Mesendoderm (in vitro differentiated cells): ENCODE results near the gene QPRT.
A peak's percentile ranks its signal among the peaks of the same experiment; 100 is the strongest.
"Not testable (repeated sequence)": the region's sequence is repeated elsewhere in the genome, so short reads cannot be mapped to it uniquely, and the experiment has no call there.

Experiments used
- DNase-seq: peaks from one replicate; pipeline ENCODE4 v3.0.0; 2013
- H2AK5ac ChIP-seq: 2 replicates; pipeline ENCODE4 v1.6.1; 2013; ENCODE audit warnings: low read length, inconsistent platforms
- H2BK120ac ChIP-seq: 2 replicates; pipeline ENCODE4 v1.6.1; 2013; ENCODE audit warnings: low read depth, mild to moderate bottlenecking, low read length, moderate library complexity, mixed read lengths
- H2BK15ac ChIP-seq: replicated peaks from 2 replicates; pipeline ENCODE4 v1.6.1; 2013; ENCODE audit warnings: low read depth, mild to moderate bottlenecking, moderate library complexity
- H2BK5ac ChIP-seq: 2 replicates; pipeline ENCODE4 v1.6.1; 2013; ENCODE audit warnings: low read length, inconsistent platforms
- H3K18ac ChIP-seq: 2 replicates; pipeline ENCODE4 v1.6.1; 2013; ENCODE audit warnings: mild to moderate bottlenecking, low read length, mixed read lengths
- H3K23ac ChIP-seq: one replicate; pipeline ENCODE4 v1.6.1; 2013; ENCODE audit warnings: low read length
- H3K27ac ChIP-seq: 2 replicates; pipeline ENCODE4 v1.5.1; 2013; ENCODE audit warnings: low read depth, mild to moderate bottlenecking, inconsistent platforms, low read length, moderate library complexity
- H3K27me3 ChIP-seq: 2 replicates; pipeline ENCODE4 v1.6.1; 2013; ENCODE audit warnings: low read length, control low read depth, mild to moderate bottlenecking, inconsistent platforms; ENCODE audit not compliant: insufficient read depth, poor library complexity
- H3K36me3 ChIP-seq: 2 replicates; pipeline ENCODE4 v1.6.1; 2013; ENCODE audit warnings: low read length, inconsistent platforms; ENCODE audit not compliant: control insufficient read depth, insufficient read depth
- H3K4ac ChIP-seq: one replicate; pipeline ENCODE4 v1.6.1; 2013; ENCODE audit warnings: low read depth, mild to moderate bottlenecking, low read length, moderate library complexity
- H3K4me1 ChIP-seq: 2 replicates; pipeline ENCODE4 v1.6.1; 2013; ENCODE audit warnings: low read depth, low read length, inconsistent platforms; ENCODE audit not compliant: control insufficient read depth
- H3K4me2 ChIP-seq: 2 replicates; pipeline ENCODE4 v1.6.1; 2013; ENCODE audit warnings: low read length
- H3K4me3 ChIP-seq: 2 replicates; pipeline ENCODE4 v1.5.1; 2013; ENCODE audit warnings: mild to moderate bottlenecking, low read length
- H3K56ac ChIP-seq: one replicate; pipeline ENCODE4 v1.6.1; 2013; ENCODE audit warnings: low read length
- H3K79me1 ChIP-seq: 2 replicates; pipeline ENCODE4 v1.6.1; 2013; ENCODE audit warnings: low read length, inconsistent platforms
- H3K79me2 ChIP-seq: 2 replicates; pipeline ENCODE4 v1.6.1; 2013; ENCODE audit warnings: mild to moderate bottlenecking, low read length; ENCODE audit not compliant: control insufficient read depth, insufficient read depth
- H3K9ac ChIP-seq: 2 replicates; pipeline ENCODE4 v1.6.1; 2013; ENCODE audit warnings: low read length, inconsistent platforms
- H4K5ac ChIP-seq: one replicate; pipeline ENCODE4 v1.6.1; 2013; ENCODE audit warnings: low read length
- H4K8ac ChIP-seq: one replicate; pipeline ENCODE4 v1.6.1; 2013; ENCODE audit warnings: low read depth, mild to moderate bottlenecking, control low read depth, low read length, moderate library complexity
- WGBS: extraction: QIAGEN DNeasy Blood & Tissue Kit; methylation state at CpG from one replicate; pipeline ENCODE4 v1.1.7; 2013; ENCODE audit warnings: low lambda C conversion rate, missing lambda C conversion rate; ENCODE audit not compliant: insufficient coverage; ENCODE audit errors: extremely low coverage; 5-methylcytosine and 5-hydroxymethylcytosine counted together

The QPRT gene

DNA sequence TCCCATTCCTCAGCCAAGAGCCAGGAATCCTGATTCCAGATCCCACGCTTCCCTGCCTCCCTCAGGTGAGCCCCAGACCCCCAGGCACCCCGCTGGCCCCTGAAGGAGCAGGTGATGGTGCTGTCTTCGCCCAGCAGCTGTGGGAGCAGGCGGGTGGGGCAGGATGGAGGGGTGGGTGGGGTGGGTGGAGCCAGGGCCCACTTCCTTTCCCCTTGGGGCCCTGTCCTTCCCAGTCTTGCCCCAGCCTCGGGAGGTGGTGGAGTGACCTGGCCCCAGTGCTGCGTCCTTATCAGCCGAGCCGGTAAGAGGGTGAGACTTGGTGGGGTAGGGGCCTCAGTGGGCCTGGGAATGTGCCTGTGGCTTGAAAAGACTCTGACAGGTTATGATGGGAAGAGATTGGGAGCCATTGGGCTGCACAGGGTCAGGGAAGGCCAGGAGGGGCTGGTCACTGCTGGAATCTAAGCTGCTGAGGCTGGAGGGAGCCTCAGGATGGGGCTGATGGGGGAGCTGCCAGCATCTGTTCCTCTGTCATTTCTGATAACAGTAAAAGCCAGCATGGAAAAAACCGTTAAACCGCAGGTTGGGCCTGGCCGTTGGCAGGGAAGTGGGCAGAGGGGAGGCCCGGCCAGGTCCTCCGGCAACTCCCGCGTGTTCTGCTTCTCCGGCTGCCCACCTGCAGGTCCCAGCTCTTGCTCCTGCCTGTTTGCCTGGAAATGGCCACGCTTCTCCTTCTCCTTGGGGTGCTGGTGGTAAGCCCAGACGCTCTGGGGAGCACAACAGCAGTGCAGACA lies 15.8 kb upstream of the QPRT start, which contains the start of gene SPN:
Gene SPN, plus strand, starts transcription at position 232 of the 791 bp plus-strand sequence. Its CDS starts 482 bp downstream, at position 714.
- no peak within 1 kb of the TSS for H3K4me2 ChIP-seq
- H3K56ac ChIP-seq, result peak within 1 kb of the TSS; percentile 37
- H3K4ac ChIP-seq, result no peak within 1 kb of the TSS
- no peaks in the 10 kb centered on the region for H3K79me1 ChIP-seq
- H2AK5ac ChIP-seq, result no peak within 1 kb of the TSS
- H2BK5ac ChIP-seq, result no peak within 1 kb of the TSS
- no peaks in the 10 kb centered on the region for H3K79me2 ChIP-seq
- H4K8ac ChIP-seq, result no peak within 1 kb of the TSS
- H3K9ac ChIP-seq, result no peak within 1 kb of the TSS
- H3K4me1 ChIP-seq, result peaks cover 3% of the 10 kb centered on the region
- no CpG with 5 or more reads among the region's 18 CpGs for WGBS
- H3K27ac ChIP-seq, result no peak within 1 kb of the TSS
- no peak for DNase-seq
- no peak within 1 kb of the TSS for H2BK15ac ChIP-seq
- H4K5ac ChIP-seq, result no peak within 1 kb of the TSS
- H3K18ac ChIP-seq, result no peak within 1 kb of the TSS
- no peaks in the 10 kb centered on the region for H3K36me3 ChIP-seq
- H2BK120ac ChIP-seq, result no peak within 1 kb of the TSS
- no peaks in the 10 kb centered on the region for H3K27me3 ChIP-seq
- H3K4me3 ChIP-seq, result no peak within 1 kb of the TSS
- H3K23ac ChIP-seq, result no peak within 1 kb of the TSS

DNA sequence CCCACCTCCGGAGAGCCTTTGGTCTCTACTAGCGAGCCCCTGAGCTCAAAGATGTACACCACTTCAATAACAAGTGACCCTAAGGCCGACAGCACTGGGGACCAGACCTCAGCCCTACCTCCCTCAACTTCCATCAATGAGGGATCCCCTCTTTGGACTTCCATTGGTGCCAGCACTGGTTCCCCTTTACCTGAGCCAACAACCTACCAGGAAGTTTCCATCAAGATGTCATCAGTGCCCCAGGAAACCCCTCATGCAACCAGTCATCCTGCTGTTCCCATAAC lies 15.2 kb upstream of the QPRT start:
- Histone ChIP-seq H3K18ac (no peak overlapping the region), H2AK5ac (no peak overlapping the region), H3K4me3 (no peak overlapping the region), H3K23ac (no peak overlapping the region), H3K27ac (no peak overlapping the region), H2BK15ac (no peak overlapping the region), H2BK5ac (no peak overlapping the region), H3K4ac (no peak overlapping the region), H4K8ac (no peak overlapping the region), H2BK120ac (no peak overlapping the region), H3K79me1 (no peaks in the 10 kb centered on the region), H4K5ac (no peak overlapping the region), H3K9ac (no peak overlapping the region), H3K36me3 (no peaks in the 10 kb centered on the region), H3K79me2 (no peaks in the 10 kb centered on the region), H3K27me3 (no peaks in the 10 kb centered on the region), H3K4me2 (no peak overlapping the region), H3K56ac (no peak overlapping the region), H3K4me1 (peaks cover 3% of the 10 kb centered on the region)
- WGBS, result no CpG with 5 or more reads among the region's 3 CpGs
- DNase-seq, result no peak

DNA sequence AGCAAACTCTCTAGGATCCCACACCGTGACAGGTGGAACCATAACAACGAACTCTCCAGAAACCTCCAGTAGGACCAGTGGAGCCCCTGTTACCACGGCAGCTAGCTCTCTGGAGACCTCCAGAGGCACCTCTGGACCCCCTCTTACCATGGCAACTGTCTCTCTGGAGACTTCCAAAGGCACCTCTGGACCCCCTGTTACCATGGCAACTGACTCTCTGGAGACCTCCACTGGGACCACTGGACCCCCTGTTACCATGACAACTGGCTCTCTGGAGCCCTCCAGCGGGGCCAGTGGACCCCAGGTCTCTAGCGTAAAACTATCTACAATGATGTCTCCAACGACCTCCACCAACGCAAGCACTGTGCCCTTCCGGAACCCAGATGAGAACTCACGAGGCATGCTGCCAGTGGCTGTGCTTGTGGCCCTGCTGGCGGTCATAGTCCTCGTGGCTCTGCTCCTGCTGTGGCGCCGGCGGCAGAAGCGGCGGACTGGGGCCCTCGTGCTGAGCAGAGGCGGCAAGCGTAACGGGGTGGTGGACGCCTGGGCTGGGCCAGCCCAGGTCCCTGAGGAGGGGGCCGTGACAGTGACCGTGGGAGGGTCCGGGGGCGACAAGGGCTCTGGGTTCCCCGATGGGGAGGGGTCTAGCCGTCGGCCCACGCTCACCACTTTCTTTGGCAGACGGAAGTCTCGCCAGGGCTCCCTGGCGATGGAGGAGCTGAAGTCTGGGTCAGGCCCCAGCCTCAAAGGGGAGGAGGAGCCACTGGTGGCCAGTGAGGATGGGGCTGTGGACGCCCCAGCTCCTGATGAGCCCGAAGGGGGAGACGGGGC lies 14.7 kb upstream of the QPRT start:
- no peak overlapping the region for H3K27ac ChIP-seq
- no peak overlapping the region for H3K4me3 ChIP-seq
- WGBS, result no CpG with 5 or more reads among the region's 35 CpGs
- H4K5ac ChIP-seq, result no peak overlapping the region
- no peaks in the 10 kb centered on the region for H3K79me2 ChIP-seq
- no peak for DNase-seq
- H3K23ac ChIP-seq, result no peak overlapping the region
- no peak overlapping the region for H2BK120ac ChIP-seq
- H3K18ac ChIP-seq, result no peak overlapping the region
- H3K9ac ChIP-seq, result no peak overlapping the region
- no peak overlapping the region for H2BK15ac ChIP-seq
- no peak overlapping the region for H3K56ac ChIP-seq
- H3K4me1 ChIP-seq, result peaks cover 3% of the 10 kb centered on the region
- no peak overlapping the region for H3K4ac ChIP-seq
- no peaks in the 10 kb centered on the region for H3K36me3 ChIP-seq
- no peak overlapping the region for H2BK5ac ChIP-seq
- H4K8ac ChIP-seq, result no peak overlapping the region
- no peak overlapping the region for H2AK5ac ChIP-seq
- no peaks in the 10 kb centered on the region for H3K27me3 ChIP-seq
- no peak overlapping the region for H3K4me2 ChIP-seq
- H3K79me1 ChIP-seq, result no peaks in the 10 kb centered on the region

DNA sequence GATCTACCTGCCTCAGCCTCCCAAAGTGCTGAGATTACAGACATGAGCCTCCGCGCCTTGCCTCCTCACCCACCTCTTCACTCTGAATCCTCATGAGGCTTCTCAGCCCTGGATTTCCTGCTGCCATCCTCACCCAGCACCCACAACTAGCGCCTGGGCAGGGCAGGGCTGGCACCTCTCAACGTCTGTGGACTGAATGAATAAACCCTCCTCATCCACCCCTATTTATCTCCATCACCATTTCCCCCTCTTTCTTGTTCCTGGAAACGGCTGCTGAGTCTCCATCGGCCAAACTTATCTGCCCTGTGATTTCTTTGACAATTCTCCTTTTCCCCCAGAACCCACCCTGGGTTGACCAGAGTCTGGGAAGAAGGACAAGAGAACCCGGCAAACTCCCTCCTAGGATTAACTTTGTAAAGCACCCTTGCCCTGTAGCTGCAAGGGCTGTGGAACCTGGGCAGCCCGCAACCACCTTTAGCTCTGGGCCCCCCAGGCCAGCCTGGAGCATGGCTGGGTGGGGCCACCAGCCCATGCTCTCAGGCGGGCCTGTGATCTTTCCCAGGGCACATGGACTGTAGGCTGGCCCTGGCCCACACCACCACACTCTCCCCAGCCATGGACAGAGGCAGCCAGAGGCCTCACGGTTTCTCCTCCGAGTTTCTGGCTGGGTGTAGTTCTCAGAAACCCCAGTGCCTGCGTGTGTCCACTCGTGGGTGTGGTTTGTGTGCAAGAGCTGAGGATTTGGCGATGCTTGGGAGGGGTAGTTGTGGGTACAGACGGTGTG lies 13.5 kb upstream of the QPRT start:
- peak overlapping the region; percentile 55 for H2AK5ac ChIP-seq
- H2BK15ac ChIP-seq, result no peak overlapping the region
- peaks cover 3% of the 10 kb centered on the region for H3K4me1 ChIP-seq
- no peak overlapping the region for H3K18ac ChIP-seq
- H3K56ac ChIP-seq, result peak overlapping the region; percentile 28
- no peak overlapping the region for H3K4ac ChIP-seq
- H4K5ac ChIP-seq, result peak overlapping the region; percentile 24
- H3K36me3 ChIP-seq, result no peaks in the 10 kb centered on the region
- no peak overlapping the region for H3K27ac ChIP-seq
- H3K27me3 ChIP-seq, result no peaks in the 10 kb centered on the region
- no peak for DNase-seq
- no peak overlapping the region for H2BK120ac ChIP-seq
- no peak overlapping the region for H3K4me2 ChIP-seq
- H3K79me2 ChIP-seq, result no peaks in the 10 kb centered on the region
- no CpG with 5 or more reads among the region's 15 CpGs for WGBS
- H3K79me1 ChIP-seq, result no peaks in the 10 kb centered on the region
- H2BK5ac ChIP-seq, result no peak overlapping the region
- no peak overlapping the region for H3K9ac ChIP-seq
- no peak overlapping the region for H3K23ac ChIP-seq
- H4K8ac ChIP-seq, result no peak overlapping the region
- H3K4me3 ChIP-seq, result no peak overlapping the region

DNA sequence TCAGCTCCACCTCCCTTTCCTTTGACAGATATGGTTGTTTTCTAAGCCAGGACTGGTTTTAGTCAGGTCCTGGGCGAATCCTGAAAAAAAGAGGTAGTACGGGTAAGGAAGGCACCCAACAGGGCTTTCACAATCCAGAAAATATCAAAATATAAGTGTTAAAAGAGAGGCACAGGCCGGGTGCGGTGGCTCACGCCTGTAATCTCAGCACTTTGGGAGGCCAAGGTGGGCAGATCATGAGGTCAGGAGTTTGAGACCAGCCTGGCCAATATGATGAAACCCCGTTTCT lies 11.7 kb upstream of the QPRT start:
- H3K56ac ChIP-seq, result peak overlapping the region; percentile 28
- H2BK120ac ChIP-seq, H3K23ac ChIP-seq, H3K18ac ChIP-seq, H4K5ac ChIP-seq, H2BK15ac ChIP-seq, H3K4me1 ChIP-seq, H4K8ac ChIP-seq, H2BK5ac ChIP-seq, H3K79me2 ChIP-seq, DNase-seq, H3K4me3 ChIP-seq, H3K9ac ChIP-seq, H3K4me2 ChIP-seq, H3K27me3 ChIP-seq, H3K27ac ChIP-seq, H3K36me3 ChIP-seq, H3K4ac ChIP-seq, H2AK5ac ChIP-seq, H3K79me1 ChIP-seq: not testable (repeated sequence)
- no CpG with 5 or more reads among the region's 6 CpGs for WGBS
